Measurements from ENCODE around the gene TIFAB. TPM values are rescaled to one million over a fixed set of nuclear protein-coding genes. Genes with fewer than 3 reads are reported as not detected.
A peak's percentile ranks its signal among the peaks of the same experiment; 100 is the strongest.

Gene TIFAB
- total RNA-seq, 1 donor from 2014 or later = not detected

DNA sequence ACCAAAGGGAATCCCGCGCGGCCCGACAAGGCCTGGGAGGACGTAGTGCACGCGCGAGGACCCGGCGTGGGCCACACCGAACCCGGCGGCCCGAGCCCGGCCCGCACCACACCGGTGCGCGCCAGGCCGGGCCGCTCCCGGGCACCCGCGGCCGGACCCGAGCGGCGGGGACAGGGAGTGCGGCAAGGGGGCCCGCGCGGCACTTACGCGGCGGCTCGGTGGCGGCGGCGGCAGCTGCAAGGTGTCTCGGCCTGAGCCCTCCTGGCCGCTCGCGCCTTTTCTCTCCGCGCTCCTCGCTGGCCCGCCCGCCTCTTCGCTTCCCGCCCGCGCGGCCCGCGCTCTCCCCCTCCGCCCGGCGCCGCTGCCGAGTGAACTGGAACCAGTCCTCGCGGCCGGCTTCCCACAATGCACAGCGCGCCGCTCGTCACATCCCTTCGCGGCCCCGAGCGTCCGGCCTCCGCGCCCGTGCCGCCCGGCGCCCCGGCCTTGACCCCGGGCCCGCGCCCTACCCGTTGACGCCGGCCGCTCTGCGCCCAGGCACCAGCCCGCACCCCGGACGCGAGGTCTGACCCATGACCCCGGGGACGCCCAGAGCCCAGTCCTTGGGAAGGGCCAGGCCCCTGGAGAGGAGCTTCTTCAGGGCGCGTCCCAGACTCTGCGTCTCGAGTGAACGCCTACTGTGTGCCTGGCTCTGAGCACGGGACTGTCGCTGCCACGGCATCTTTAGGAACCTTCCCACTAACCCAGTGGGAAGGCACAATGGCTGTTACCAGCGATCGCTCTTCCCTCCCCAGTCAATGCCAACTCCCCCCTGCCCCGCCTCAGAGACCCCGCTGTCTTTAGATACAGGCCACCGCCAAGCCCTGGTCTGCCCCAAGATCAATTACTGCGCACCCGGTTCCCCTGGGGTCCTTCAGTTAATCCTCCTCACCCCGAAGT is 53.0 kb downstream of the TIFAB start, which contains the start of gene MACROH2A1:
Gene MACROH2A1, minus strand, starts transcription at position 377 of the 939 bp plus-strand sequence. CDS start 10,138 bp downstream, outside the sequence.
- Histone ChIP-seq H3K27me3 (no peaks in the 10 kb centered on the region), H3K9me3 (no peaks in the 10 kb centered on the region), H3K27ac (peak within 1 kb of the TSS; percentile 82), H3K36me3 (no peaks in the 10 kb centered on the region), H3K4me1 (peaks cover 50% of the 10 kb centered on the region), H3K4me3 (peak within 1 kb of the TSS; percentile 65 to 90)
- TF ChIP-seq, protein P1, sequence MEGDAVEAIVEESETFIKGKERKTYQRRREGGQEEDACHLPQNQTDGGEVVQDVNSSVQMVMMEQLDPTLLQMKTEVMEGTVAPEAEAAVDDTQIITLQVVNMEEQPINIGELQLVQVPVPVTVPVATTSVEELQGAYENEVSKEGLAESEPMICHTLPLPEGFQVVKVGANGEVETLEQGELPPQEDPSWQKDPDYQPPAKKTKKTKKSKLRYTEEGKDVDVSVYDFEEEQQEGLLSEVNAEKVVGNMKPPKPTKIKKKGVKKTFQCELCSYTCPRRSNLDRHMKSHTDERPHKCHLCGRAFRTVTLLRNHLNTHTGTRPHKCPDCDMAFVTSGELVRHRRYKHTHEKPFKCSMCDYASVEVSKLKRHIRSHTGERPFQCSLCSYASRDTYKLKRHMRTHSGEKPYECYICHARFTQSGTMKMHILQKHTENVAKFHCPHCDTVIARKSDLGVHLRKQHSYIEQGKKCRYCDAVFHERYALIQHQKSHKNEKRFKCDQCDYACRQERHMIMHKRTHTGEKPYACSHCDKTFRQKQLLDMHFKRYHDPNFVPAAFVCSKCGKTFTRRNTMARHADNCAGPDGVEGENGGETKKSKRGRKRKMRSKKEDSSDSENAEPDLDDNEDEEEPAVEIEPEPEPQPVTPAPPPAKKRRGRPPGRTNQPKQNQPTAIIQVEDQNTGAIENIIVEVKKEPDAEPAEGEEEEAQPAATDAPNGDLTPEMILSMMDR (IDR thresholded peaks at IDR 0.05) = no peak
- TF ChIP-seq POLR2AphosphoS5 (IDR thresholded peaks at IDR 0.05; ENCODE audit: insufficient read depth in 1 of 2, low read depth in 1 of 2) (peak in 1 of 2 donors; percentile 46), POLR2A (IDR thresholded peaks at IDR 0.05) (peak in 1 of 2 donors; percentile 73)
- intact Hi-C loops (cut with DNase I) = no loop called here
- DNase-seq (ENCODE audit: extremely low spot score in 2 of 2) = no peak

DNA sequence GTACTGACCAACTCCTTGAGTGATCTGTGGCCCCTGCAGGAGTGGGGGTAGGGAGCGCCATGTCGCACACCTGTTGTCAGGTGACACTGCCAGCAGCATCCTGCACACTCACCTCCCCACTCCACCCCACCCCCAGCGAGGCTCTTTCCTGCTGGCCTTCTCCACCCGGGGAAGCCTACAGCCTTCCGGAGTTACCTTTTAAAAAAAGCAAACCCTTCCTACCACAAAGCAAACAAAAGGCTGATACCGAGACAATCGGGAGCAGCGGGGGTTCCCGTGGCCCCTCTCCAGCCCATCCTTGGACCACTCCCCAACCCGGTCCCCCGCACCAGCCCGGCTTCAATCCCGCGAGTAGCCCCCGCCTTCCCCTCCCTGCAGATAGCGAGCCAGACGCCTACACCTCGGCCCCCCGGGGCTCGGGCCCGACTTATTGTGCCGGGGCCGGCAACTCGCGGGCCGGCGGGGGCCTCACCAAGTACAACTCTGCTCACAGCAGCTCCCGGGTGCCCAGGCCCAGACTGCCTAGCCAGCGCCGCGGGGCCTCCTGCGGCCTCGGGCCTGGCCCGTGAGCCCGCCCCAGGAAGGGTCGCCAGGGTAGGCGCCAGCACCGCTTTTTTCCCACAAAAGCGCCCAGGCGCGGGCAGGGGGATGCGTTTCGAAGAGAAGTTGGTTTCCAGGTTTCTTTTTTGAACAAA is 53.8 kb downstream of the TIFAB start:
- no peak for DNase-seq (ENCODE audit: extremely low spot score in 2 of 2)
- Histone ChIP-seq H3K9me3 (no peaks in the 10 kb centered on the region), H3K27me3 (no peaks in the 10 kb centered on the region), H3K4me3 (peak overlapping the region; percentile 65 to 90), H3K36me3 (no peaks in the 10 kb centered on the region), H3K27ac (peak overlapping the region; percentile 82), H3K4me1 (peaks cover 58% of the 10 kb centered on the region)
- intact Hi-C loops (cut with DNase I) = no loop called here
- TF ChIP-seq POLR2A (IDR thresholded peaks at IDR 0.05) = no peak
- TF ChIP-seq POLR2AphosphoS5 (IDR thresholded peaks at IDR 0.05; ENCODE audit: insufficient read depth in 1 of 2, low read depth in 1 of 2) = peak in 1 of 2 donors; percentile 8

Small RNA genes lying within 50 kb of the gene (small RNA-seq; reads per million reads assigned to genes)
- gene DCANP1 = not detected

Other genes with a start within 250 kb of the TIFAB start
- gene MACROH2A1, start 53.1 kb downstream of the TIFAB start, total RNA-seq = 190 TPM
- not detected for gene DCANP1, start 5.0 kb downstream of the TIFAB start, total RNA-seq
- gene NEUROG1, start 83.6 kb upstream of the TIFAB start, total RNA-seq = not detected
- gene CXCL14, start 126.6 kb upstream of the TIFAB start, total RNA-seq = 62.1 TPM